Measurements from ENCODE around the gene MOCS3. TPM values are rescaled to one million over a fixed set of nuclear protein-coding genes. Genes with fewer than 3 reads are reported as not detected.

The MOCS3 gene, protein sequence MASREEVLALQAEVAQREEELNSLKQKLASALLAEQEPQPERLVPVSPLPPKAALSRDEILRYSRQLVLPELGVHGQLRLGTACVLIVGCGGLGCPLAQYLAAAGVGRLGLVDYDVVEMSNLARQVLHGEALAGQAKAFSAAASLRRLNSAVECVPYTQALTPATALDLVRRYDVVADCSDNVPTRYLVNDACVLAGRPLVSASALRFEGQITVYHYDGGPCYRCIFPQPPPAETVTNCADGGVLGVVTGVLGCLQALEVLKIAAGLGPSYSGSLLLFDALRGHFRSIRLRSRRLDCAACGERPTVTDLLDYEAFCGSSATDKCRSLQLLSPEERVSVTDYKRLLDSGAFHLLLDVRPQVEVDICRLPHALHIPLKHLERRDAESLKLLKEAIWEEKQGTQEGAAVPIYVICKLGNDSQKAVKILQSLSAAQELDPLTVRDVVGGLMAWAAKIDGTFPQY
- 1 to 10 TPM in 11 of 12 donors, not detected in 1; 2.7 to 3.7 (median 2.9) TPM for polyA plus RNA-seq (ENCODE audit: insufficient read length in 12 of 12)
- long read RNA-seq, donor 1, full-length matches to known transcripts, result 18 of 18 reads
- long read RNA-seq, donor 1, partial matches to known transcripts, result 0 of 18 reads
- long read RNA-seq, donor 1, other reads (novel, unspliced or antisense), result 0 of 18 reads
- long read RNA-seq, donor 2, full-length matches to known transcripts, result 9 of 9 reads
- long read RNA-seq, donor 2, partial matches to known transcripts, result 0 of 9 reads
- long read RNA-seq, donor 2, other reads (novel, unspliced or antisense), result 0 of 9 reads
- long read RNA-seq, donor 3, full-length matches to known transcripts, result 5 of 5 reads
- long read RNA-seq, donor 3, partial matches to known transcripts, result 0 of 5 reads
- long read RNA-seq, donor 3, other reads (novel, unspliced or antisense), result 0 of 5 reads
- long read RNA-seq, donor 4, full-length matches to known transcripts, result 5 of 5 reads
- long read RNA-seq, donor 4, partial matches to known transcripts, result 0 of 5 reads
- long read RNA-seq, donor 4, other reads (novel, unspliced or antisense), result 0 of 5 reads
- long read RNA-seq, donor 5, full-length matches to known transcripts, result 15 of 15 reads
- long read RNA-seq, donor 5, partial matches to known transcripts, result 0 of 15 reads
- long read RNA-seq, donor 5, other reads (novel, unspliced or antisense), result 0 of 15 reads
- long read RNA-seq, donor 6, full-length matches to known transcripts, result 10 of 10 reads
- long read RNA-seq, donor 6, partial matches to known transcripts, result 0 of 10 reads
- long read RNA-seq, donor 6, other reads (novel, unspliced or antisense), result 0 of 10 reads
- long read RNA-seq, donor 7, full-length matches to known transcripts, result 5 of 5 reads
- long read RNA-seq, donor 7, partial matches to known transcripts, result 0 of 5 reads
- long read RNA-seq, donor 7, other reads (novel, unspliced or antisense), result 0 of 5 reads
- long read RNA-seq, donor 8, full-length matches to known transcripts, result 13 of 13 reads
- long read RNA-seq, donor 8, partial matches to known transcripts, result 0 of 13 reads
- long read RNA-seq, donor 8, other reads (novel, unspliced or antisense), result 0 of 13 reads
- long read RNA-seq, donor 9, full-length matches to known transcripts, result 15 of 15 reads
- long read RNA-seq, donor 9, partial matches to known transcripts, result 0 of 15 reads
- long read RNA-seq, donor 9, other reads (novel, unspliced or antisense), result 0 of 15 reads
- long read RNA-seq, donor 10, full-length matches to known transcripts, result 13 of 13 reads
- long read RNA-seq, donor 10, partial matches to known transcripts, result 0 of 13 reads
- long read RNA-seq, donor 10, other reads (novel, unspliced or antisense), result 0 of 13 reads
- long read RNA-seq, donor 11, full-length matches to known transcripts, result 11 of 11 reads
- long read RNA-seq, donor 11, partial matches to known transcripts, result 0 of 11 reads
- long read RNA-seq, donor 11, other reads (novel, unspliced or antisense), result 0 of 11 reads

DNA sequence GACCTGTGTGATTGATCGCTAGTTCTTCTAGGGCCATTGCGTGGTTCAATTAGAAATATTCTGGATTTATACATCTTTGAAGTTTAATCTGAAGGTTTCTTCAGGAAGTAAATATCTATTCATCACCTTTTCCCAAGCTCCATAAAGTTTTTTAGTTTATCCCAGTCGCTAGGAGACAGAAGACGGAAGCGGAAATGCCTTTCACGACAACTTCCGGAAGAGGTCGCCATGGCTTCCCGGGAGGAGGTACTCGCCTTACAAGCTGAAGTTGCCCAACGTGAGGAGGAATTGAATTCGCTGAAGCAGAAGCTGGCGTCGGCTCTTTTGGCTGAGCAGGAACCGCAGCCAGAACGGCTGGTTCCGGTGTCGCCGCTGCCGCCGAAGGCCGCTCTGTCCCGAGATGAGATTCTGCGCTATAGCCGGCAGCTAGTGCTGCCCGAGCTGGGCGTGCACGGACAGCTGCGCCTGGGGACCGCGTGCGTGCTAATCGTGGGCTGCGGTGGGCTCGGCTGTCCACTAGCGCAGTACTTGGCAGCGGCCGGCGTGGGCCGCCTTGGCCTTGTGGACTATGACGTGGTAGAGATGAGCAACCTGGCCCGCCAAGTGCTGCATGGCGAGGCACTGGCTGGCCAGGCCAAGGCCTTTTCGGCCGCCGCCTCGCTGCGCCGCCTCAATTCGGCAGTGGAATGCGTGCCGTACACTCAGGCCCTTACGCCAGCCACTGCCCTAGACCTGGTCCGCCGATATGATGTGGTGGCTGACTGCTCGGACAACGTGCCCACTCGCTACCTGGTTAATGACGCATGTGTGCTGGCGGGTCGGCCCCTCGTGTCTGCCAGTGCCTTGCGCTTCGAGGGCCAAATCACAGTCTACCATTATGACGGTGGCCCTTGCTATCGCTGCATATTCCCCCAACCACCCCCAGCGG, at the start of gene MOCS3:
Gene MOCS3, plus strand, starts transcription at position 204 of the 928 bp plus-strand sequence. Its CDS starts 25 bp downstream, at position 229.
- DNase-seq, result peak; percentile 96

DNA sequence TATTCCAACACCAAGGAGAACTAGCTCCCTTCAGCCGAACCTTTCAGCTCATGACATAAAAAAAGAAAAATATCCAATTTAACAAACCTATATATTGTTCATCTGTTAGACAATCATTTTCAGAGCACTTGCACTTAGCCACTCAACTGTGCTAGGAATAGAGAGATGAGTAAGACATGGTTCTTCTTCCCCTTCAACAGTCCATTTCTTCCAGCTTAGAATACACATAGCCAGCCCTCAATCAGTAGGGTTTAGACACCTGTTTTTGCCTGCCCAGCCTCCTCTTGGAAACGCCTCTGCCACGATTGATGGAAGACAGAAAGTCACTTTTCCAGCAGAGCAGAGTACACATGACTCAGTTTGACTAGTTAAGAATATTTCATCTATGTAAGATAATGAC, 49.2 kb upstream of the MOCS3 start:
- DNase-seq, result no peak

DNA sequence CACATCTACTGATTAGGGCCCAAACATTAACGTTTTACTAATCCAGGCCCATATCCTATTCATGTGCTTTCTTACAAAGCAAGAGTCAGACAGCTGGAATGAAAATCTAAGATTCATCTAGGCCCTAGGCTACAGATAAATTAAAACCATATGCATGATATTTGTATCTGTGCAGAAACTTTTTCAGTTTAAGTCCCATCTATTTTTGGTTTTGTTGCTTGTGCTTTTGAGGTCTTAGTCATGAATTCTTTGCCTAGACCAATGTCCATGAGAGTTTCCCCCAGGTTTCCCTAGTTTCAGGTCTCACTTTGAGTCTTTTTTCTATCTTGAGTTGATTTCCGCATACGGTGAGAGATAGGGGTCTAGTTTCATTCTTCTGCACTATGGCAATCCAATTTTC, 47.6 kb upstream of the MOCS3 start:
- no peak for DNase-seq

DNA sequence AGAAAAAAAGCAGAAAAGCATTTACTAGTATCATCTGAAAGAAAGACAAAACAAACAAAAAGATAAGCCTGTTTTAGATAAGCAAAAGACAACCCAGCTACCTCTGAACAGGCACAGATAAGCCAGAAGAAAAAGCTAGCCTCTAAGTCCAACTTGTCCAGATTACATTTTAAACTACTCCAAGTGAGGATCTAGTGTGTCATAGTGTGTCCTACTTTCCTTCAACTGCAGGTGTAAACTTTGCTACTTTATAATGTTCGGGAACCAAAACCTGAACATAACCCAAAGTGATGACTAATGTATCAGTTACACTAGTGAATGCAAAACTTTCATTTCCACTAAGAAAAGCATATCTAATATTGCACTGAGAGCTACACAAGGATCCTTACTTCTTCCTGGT, 46.9 kb upstream of the MOCS3 start:
- DNase-seq, result no peak

DNA sequence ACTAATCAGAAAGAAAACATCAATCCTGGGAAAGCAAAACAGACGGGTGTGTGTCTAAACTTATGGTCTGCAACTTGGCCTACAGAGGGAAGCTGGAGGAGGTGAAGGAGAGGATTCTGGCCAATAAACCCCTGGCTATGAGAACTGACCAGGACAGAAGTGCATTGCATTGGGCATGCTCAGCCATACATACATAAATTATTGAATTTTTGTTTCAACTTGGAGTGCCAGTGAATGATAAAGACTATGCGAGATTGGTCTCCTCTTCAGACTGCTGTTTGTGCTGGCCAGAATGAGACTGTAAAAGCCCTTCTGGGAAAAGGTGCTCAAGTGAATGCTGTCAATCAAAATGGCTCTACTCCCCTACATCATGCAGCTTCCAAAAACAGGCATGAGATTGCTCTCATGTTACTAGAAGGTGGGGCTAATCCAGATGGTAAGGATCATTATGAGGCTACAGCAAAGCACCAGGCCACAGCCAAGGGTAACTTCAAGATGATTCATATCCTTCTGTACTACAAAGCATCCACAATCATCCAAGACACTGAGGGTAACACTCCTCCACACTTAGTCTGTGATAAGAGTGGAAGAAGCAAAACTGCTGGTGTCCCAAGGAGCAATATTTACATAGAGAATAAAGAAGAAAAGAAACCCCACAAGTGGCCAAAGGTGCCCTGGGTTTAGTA, 44.8 kb upstream of the MOCS3 start:
- DNase-seq, result no peak

DNA sequence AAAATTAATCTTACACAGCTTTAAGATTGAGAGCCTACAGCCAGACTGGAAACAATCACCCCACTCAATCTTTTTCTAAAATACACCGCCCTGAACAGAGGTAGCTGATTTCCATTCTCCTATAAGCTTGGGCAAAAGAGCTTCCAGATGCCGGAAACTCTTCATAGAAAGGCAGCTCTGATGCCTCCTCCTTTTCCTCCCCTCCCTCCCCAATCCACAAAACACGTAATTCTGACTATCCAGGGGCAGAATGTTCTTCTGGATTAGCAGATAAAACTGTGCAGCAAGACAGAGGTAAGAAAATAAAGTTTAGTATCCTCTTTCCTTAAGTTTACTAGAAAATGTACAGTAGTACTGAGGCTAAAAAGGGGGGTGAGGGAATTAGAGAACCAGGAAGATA, 43.2 kb upstream of the MOCS3 start:
- DNase-seq, result no peak

DNA sequence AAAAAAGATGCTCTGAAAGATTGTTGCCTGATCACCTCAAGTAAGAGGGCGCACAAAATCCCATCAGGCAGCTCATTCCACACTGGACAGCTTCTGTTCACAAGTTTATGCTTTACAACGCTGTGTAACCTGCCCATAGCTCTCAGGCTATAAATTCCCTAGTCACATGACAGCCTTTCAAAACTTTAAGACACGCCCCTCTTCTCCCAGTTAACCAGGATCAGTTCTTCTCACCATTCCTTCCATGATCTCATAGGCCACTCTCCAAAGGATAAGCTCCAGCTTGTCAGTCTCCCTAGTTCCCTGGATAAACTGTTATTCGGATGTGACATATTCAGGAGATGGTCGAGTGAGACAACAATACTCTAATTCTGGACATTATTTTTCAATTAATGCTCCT, 42.4 kb upstream of the MOCS3 start:
- no peak for DNase-seq

DNA sequence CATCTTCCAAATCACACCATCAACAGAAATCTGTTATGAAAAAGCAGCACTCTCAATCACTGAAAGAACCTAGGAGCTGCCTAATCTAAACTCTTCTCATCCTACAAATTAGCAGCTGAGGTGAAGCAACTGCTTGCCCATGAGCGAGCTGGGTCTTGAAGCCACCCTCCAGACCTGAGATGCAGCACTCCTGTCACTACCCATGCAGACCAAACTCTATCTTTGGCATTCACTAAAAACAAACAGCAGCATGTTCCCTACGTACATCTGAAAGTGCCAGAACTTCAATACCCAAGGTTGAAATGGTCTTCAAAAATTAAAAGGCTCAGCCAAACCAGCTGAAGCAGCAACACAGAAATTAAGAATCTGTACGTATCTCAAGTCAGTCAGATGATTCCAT, 41.7 kb upstream of the MOCS3 start:
- DNase-seq, result no peak

DNA sequence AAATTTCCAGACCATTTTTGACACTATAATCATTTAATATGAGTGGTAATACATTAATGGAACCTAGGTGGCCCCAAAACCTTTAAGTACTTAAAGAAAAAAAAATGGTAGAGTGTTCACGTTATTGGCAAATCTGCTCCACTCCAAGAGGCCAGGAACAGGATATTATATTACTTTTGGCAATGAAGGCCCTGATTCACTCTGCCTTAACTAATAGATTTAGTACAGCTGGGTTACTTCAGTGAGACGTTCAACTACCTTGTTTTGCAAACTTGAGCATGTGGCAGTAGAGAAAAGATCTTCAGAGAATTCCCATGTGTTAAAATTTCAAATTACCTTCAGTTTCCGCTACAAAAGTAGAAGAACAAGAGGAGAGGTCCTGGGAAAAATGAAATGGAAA, 40.2 kb upstream of the MOCS3 start:
- no peak for DNase-seq

DNA sequence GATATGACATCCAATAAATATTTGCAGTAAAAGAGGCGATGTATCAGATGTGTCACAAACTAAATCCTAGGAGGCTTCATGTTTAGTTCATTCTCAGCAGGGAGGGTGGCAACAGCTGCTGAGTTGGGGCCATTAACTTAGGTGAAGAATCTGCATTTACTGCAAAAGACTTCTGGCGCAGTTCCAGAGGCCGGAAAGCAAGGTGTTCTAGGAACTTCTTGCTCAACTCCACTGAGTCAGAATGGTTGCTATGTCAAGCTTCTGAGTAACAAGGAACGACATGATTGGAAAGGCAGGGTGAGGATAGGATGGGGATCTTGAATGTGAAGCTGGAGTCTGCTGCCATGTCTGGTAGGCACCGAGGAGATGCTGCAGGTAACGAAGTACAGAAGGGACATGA, 39.1 kb upstream of the MOCS3 start:
- no peak for DNase-seq

DNA sequence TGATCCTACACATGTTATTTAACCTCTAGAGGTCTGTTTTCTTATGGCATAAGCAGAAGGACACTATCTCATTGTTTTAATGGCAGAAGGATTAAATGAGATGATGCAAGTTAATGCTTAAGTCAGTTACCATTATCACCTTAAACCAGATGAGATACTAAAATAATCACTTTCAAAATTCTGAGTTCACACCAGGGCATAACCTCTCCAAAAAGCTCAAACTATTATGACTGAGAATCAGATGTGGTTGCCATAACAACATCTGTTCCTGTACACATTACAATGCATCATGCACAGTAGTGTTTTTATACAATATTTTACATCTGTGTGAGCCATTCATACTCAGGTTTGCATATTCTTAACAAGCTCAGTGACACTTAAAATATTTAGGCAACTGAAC, 37.6 kb upstream of the MOCS3 start:
- DNase-seq, result no peak

DNA sequence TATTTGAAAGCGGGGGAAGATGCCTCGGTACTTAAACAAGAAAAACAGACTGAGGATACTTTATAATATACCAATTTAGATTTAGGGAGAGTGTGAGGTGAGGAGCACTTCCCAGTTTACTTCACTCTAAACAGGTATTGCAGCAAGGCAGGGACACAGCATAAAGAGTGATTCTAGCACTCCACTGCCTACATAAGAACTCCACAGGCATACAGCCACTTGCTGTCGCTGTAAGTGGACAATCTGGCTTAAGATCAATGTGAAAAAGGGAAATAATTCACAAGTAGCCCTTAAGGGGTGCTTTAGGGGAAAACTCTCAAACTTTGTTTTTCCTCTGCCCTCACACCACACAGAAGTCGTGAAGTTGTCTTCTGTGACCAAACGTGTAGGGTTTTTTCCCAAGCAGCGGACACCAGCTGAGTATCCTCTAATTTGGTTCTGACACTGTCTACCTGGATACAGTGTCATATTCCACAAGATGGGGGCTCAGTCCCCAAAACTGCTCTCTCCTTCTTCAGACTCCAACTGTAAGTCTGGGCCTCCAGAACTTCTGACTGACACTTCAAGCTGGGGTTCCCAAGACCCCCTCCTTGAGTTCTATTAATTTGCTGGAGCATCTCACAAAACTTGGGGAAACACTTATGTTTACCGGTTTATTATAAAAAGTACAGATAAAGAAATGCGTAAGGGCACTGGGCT, 36.7 kb upstream of the MOCS3 start:
- no peak for DNase-seq

DNA sequence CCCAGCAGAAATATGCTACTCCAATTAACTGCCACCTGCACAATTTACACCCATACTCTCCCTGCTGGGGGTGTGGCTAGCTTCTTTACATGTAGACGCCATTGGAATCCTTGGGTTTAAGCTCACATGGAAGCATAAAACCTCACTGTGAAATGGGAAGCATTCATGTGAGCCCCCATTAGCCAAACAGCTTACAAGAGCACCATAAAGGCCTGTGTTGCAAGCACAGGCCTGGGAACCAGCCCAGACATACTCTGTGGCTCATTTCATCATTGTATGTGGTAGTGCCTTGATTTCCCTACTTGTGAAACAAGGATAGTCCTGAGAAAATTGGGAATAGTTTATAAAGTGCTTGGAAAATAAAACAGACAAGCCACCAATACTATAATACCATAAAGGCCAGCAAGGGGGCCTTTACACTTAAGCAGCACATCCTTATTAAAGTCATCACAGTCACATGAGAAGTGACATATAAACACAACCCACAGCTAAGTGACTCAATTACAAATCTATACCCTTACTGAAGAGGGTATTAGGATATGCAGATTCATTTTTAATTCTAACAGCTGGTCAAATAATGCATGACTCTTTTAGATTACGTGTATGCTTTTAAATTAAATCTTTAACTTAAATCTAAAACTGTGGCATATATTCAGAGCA, 34.2 kb upstream of the MOCS3 start:
- no peak for DNase-seq

DNA sequence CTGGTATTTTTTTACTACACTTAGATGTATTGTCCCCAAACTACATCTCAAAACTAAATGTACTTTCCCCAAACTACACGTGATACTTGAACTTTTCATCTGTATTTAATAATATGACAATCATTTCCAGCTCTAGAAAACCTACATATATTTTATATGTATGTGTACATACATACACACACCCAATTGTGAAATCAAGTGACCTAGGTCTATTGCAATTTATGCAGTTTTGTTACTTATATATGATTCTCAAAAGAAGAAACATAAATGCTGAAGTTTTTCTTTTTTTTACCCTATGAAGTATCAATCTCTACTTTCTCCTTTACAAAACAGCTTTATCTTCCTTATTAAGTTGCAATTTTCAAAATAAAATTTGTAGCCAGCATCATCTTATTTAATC, 32.1 kb upstream of the MOCS3 start:
- no peak for DNase-seq

DNA sequence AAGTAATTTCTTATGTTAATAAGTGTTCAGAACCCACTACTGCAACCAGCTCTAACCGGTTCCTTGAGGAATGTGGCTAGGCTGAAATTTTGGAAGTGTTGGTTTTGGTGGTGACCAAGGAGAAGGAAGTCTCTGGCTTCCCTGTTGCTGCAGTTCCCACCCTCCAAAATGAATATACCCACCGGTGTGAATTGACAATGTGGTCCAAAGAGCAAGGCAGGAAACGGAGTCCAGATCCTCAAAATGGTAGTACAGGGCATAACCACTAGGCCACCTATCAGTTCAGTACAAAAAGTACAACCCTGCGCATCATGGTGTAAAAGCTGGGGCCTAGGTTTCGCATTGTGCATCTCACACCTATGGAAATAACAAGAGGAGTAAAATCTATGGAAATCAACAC, 30.1 kb upstream of the MOCS3 start:
- no peak for DNase-seq

DNA sequence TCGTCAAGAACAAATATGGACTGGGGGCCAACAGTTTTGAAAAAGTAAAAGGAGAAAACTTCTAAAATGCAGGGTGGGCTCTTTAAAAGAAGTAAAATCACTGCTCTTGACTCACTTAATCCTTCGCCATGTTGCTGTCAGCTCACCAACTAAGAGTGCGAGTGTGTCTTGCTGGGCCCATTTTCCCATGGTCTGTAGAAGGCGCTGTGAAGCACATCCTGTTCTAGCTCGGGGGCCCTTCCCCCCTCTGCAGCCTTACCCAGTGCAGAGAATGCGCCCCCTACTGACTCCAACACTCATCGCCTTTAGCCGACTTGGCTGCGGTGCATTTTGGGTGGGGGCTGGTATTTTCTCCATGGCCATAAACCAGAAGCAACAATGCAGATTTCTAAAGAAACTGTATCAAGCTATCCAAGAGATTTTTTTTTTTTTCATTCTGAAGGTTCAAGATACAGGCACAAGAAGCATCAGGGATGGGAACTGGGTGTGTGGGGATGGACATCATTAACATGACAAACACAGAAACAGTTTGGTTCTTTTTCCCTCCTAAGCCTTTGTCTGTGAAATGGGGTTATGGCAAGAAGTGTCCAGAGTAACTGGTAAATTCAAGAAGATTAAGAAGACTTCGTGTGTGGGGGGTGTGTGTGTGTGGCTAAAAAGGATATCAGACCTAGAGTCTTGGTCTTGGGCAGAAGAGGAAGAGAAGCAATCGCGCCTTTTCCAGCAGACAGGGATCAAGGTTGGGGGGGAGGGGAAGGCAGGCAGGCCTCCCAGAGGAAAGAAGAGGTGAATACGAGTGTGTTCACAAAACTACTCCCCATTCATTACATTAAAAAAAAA, 29.1 kb upstream of the MOCS3 start:
- DNase-seq, result peak; percentile 91
